Activated naive CD8-positive, alpha-beta T cell treated with anti-CD3 and anti-CD28 coated beads, Interleukin-2, amount 50 U/mL, for 24 hours (primary cell): Measurements from ENCODE around the gene COA5.

Experiments used
- ATAC-seq: fragments of 150-1000 bp; cut with Tn5 transposase; one replicate; pipeline ENCODE4 v1.10.0; 2021
- DNase-seq: peaks from one replicate; pipeline ENCODE4 v3.0.0; 2021
- H3K27ac Mint-ChIP-seq: one replicate; pipeline ENCODE4 v1.8.0; 2021; ENCODE audit warnings: mild to moderate bottlenecking, mixed read lengths
- H3K27me3 Mint-ChIP-seq: one replicate; pipeline ENCODE4 v1.8.0; 2021; ENCODE audit warnings: mixed read lengths
- H3K36me3 Mint-ChIP-seq: one replicate; pipeline ENCODE4 v1.8.0; 2021; ENCODE audit warnings: low read depth, mixed read lengths
- H3K4me1 Mint-ChIP-seq: one replicate; pipeline ENCODE4 v1.8.0; 2021; ENCODE audit warnings: mixed read lengths
- H3K4me3 Mint-ChIP-seq: one replicate; pipeline ENCODE4 v1.8.0; 2021; ENCODE audit warnings: mild to moderate bottlenecking, moderate library complexity, mixed read lengths
- H3K9me3 Mint-ChIP-seq: one replicate; pipeline ENCODE4 v1.8.0; 2021; ENCODE audit warnings: mixed read lengths

The COA5 gene

DNA sequence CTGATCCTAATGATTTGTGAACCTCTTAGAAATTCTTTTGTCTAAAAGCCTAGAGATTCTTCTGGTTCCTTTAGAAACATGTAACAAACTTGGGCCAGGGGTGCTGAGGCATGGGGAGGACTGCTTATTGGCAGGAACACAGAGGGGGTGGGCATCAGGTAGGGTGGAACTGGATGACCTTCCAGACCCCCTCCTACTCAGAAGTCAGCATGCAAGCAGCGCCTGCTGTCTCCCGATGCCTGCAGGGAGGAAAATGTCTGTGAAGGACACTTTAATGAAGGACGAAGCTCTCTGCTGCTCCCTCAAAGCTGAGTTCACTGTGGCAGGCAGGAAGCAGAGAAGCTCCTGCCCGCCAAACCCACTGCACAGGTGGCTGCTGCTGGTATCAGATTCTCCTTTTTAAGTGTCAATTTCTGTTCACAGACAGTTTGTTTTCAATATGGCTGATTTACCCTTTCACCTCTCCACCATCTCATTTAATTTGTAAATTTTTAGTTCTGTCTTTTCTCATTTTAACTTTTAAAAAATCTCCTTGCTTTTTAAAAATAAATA, 19.4 kb downstream of the COA5 start:
- Mint-ChIP-seq H3K27me3 (no peaks in the 10 kb centered on the region), H3K27ac (no peak overlapping the region), H3K4me3 (no peak overlapping the region), H3K4me1 (no peaks in the 10 kb centered on the region), H3K9me3 (peaks cover 4% of the 10 kb centered on the region), H3K36me3 (peaks cover 10% of the 10 kb centered on the region)
- DNase-seq, result no peak
- ATAC-seq, result no peak

DNA sequence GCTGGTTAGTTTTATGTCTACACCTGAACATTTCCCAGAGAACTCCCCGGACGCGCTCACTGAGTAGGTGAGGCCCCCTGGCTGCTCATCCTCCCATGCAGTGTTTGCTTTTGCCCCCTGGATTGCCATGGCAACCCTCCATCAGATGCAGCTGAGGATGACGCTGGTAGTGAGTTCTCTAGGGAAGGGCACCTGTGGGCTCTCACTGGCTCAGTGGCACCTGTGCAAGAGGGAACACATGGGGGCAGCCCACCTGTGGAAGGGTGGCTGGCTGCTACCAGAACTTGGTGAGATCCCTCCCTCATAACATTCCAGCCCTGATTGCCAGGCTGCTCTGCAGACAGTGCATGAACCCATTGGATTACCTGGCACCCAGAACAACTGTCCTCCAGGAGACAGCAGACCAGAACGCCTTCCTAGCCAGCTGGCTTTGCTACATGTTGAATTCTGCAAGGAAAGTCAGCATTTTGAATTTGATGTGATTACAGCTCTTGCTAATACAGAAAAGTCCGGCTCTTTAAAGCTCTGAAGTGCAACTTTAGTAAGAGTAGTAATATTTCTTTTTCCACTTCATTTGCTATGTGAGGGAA, 21.7 kb downstream of the COA5 start:
- no peaks in the 10 kb centered on the region for H3K4me1 Mint-ChIP-seq
- no peaks in the 10 kb centered on the region for H3K27me3 Mint-ChIP-seq
- H3K4me3 Mint-ChIP-seq, result no peak overlapping the region
- DNase-seq, result no peak
- no peak for ATAC-seq
- H3K36me3 Mint-ChIP-seq, result no peaks in the 10 kb centered on the region
- no peaks in the 10 kb centered on the region for H3K9me3 Mint-ChIP-seq
- H3K27ac Mint-ChIP-seq, result no peak overlapping the region

DNA sequence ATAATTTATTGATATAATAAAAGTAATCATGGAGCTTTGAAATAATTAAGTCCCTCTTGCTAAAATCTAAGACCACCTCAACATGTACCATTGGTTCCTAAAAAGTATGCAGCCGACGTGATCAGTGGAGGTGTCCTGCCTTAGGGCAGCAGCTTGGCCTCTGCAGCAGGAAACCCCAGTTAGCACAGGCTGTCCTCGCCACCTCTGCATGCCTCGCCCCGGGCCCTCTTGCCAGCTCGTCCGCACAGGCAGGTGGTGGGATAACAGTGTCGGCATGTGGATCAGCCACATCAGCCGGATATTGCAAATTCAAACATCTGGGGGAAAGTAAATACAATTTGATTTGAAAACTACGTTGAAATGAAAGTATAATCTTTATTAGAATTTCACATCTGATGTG, 22.9 kb downstream of the COA5 start:
- no peaks in the 10 kb centered on the region for H3K4me1 Mint-ChIP-seq
- H3K27me3 Mint-ChIP-seq, result no peaks in the 10 kb centered on the region
- no peaks in the 10 kb centered on the region for H3K9me3 Mint-ChIP-seq
- no peak overlapping the region for H3K4me3 Mint-ChIP-seq
- DNase-seq (no peak), ATAC-seq (no peak)
- H3K36me3 Mint-ChIP-seq, result peaks cover 5% of the 10 kb centered on the region
- no peak overlapping the region for H3K27ac Mint-ChIP-seq

DNA sequence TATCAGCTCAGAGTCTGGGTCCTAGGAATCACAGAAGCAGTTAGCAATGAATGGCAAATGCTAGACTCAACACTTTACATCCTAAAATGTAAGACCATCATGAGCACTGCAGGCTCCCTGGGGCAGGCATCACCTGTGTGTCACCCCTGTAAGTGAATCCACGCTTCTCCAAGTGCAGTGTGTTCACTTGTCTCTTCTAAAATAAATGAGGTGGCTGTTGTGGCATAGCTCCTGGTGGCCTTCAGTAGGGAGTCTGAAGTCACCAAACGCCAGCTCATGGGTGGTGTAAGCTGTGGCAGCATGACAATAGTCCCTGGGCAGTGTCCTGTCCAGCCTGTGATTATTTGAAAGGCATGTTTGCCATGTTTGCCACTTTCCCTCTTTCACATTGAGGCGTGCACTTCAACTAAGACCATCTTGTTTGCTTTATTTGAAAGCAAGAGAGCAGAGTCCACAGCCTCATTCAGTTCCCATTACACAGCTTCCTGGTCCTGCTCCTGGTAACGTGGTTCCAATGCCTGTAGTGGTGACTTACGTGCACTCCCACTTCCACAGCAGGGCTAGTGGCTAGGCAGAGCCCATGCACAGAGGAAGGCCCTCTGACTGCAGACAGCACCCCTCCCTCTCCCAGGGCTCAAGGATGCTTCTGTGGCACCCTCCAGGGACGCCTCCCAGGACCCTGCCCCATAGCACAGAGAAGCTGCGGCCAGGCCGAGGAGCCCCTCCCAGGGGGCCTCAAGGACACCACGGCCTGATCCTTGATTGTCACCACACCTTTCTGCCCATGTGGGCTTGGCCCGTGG, 24.3 kb downstream of the COA5 start:
- H3K27ac Mint-ChIP-seq, result peak overlapping the region; percentile 53
- no peak for ATAC-seq

DNA sequence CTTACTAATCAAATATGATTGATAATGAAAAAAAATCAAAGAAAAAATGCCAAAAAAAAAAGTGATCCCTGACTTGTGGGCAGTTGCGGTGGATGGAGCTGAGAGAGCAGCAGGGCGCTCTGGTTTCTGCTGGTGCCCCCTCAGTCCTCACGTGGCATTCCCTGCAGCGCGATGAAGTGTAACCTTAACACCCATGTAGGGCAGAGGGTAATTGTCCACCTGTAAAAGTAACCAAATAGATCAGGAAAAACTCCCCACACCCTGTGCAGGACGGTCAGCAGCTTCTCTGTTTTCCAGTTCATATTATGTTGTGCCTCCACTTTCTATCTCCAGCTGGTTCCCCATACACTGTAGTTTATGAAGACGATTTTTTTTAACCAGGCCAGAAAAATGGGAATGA, 25.0 kb downstream of the COA5 start:
- Mint-ChIP-seq H3K4me3 (no peak overlapping the region), H3K9me3 (no peaks in the 10 kb centered on the region), H3K36me3 (peaks cover 5% of the 10 kb centered on the region), H3K27me3 (no peaks in the 10 kb centered on the region), H3K4me1 (no peaks in the 10 kb centered on the region), H3K27ac (no peak overlapping the region)
- ATAC-seq (no peak), DNase-seq (no peak)

More for the DNA sequence above, 24.3 kb downstream of the COA5 start:
- H3K4me3 Mint-ChIP-seq, result no peak overlapping the region
- H3K27me3 Mint-ChIP-seq, result no peaks in the 10 kb centered on the region
- H3K9me3 Mint-ChIP-seq, result no peaks in the 10 kb centered on the region
- H3K4me1 Mint-ChIP-seq, result no peaks in the 10 kb centered on the region
- DNase-seq, result no peak
- H3K36me3 Mint-ChIP-seq, result peaks cover 5% of the 10 kb centered on the region

DNA sequence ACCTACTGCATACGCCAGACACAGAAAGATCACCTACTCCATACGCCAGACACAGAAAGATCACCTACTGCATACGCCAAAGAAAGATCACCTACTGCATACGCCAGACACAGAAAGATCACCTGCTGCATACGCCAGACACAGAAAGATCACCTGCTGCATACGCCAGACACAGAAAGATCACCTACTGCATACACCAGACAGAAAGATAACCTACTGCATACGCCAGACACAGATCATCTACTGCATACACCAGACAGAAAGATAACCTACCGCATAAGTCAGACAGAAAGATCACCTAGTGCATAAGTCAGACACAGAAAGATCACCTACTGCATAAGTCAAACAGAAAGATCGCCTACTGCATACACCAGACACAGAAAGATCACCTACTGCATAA, 25.8 kb downstream of the COA5 start:
- no peaks in the 10 kb centered on the region for H3K4me1 Mint-ChIP-seq
- no peak overlapping the region for H3K4me3 Mint-ChIP-seq
- peaks cover 8% of the 10 kb centered on the region for H3K36me3 Mint-ChIP-seq
- H3K9me3 Mint-ChIP-seq, result no peaks in the 10 kb centered on the region
- no peak for ATAC-seq
- H3K27me3 Mint-ChIP-seq, result no peaks in the 10 kb centered on the region
- H3K27ac Mint-ChIP-seq, result no peak overlapping the region
- DNase-seq, result no peak

DNA sequence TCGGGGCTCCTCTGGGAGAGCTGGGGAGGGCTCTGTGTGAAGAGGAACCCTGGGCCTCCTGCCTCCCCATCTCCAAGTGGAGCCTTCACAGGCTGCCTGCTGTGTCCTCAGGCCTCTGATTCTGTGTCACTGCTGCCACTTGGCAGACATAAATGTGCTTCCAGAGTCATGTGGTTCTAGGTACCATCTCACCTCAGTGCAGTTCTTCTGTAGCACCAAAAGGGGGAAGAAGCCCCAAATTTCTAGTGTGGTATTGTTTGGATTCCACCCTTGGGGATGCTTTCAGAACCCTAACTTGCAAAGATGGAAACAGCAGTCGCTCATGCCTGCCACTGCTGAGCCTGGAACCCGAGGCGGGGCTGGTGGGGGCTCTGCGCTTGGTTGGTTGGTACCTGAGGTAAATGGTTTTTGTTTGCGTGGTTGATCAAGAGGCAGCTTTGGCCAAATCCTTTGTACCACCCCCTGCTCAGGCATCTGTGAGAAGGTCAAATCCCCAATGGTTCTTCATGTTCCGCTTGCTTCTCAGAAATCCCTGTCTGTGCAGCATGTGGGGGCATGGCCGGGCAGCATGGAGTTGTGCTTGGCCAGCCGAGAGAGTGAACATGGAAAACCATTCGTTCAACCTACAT, 27.5 kb downstream of the COA5 start:
- Mint-ChIP-seq H3K4me1 (no peaks in the 10 kb centered on the region), H3K27me3 (no peaks in the 10 kb centered on the region), H3K36me3 (peaks cover 8% of the 10 kb centered on the region), H3K27ac (no peak overlapping the region), H3K4me3 (no peak overlapping the region), H3K9me3 (no peaks in the 10 kb centered on the region)
- no peak for ATAC-seq
- DNase-seq, result no peak

DNA sequence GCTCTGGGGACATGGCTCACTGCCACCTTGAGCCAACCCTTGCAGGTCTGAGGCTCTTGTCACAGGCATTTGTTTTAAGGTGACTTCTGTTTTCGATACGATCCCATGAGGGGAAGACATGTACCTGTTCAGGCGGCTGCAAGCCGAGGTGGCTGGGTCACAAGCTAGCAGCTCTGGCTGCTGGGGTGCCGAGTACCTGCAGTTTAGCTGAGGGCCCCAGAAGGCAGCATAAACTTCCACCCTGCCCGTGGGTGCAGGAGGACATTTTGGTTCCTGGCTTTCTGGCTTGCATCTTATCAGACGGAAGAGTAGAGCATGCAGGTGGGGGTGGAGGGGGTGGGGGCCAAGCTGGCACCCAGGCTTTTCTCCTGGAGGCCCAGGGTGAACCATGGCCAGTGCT, 28.4 kb downstream of the COA5 start:
- no peak for DNase-seq
- Mint-ChIP-seq H3K27me3 (no peaks in the 10 kb centered on the region), H3K4me1 (no peaks in the 10 kb centered on the region), H3K27ac (no peak overlapping the region), H3K36me3 (peaks cover 8% of the 10 kb centered on the region), H3K9me3 (no peaks in the 10 kb centered on the region), H3K4me3 (no peak overlapping the region)
- ATAC-seq, result no peak

DNA sequence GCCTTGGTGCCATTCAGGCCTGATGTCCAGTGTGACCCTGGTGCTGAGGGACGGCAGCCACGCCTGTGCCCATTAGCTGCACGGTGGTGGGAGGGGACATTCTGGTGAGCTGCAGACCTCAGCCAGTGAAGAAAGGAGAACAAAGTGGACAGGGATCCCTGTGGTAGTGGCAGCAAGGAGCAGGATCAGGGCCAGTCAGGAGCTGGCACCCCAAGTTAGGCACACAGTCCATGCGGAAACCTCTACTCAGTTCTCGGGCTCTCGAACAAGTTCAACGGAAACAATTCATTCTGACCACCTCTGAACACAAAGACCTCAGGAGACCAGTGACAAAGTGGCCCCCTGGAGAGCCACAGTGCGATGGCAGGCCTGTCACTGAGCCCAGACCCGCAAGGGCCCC, 30.1 kb downstream of the COA5 start:
- H3K27ac Mint-ChIP-seq, result no peak overlapping the region
- no peaks in the 10 kb centered on the region for H3K27me3 Mint-ChIP-seq
- DNase-seq, result no peak
- peaks cover 8% of the 10 kb centered on the region for H3K36me3 Mint-ChIP-seq
- no peaks in the 10 kb centered on the region for H3K9me3 Mint-ChIP-seq
- H3K4me1 Mint-ChIP-seq, result no peaks in the 10 kb centered on the region
- no peak overlapping the region for H3K4me3 Mint-ChIP-seq
- no peak for ATAC-seq

DNA sequence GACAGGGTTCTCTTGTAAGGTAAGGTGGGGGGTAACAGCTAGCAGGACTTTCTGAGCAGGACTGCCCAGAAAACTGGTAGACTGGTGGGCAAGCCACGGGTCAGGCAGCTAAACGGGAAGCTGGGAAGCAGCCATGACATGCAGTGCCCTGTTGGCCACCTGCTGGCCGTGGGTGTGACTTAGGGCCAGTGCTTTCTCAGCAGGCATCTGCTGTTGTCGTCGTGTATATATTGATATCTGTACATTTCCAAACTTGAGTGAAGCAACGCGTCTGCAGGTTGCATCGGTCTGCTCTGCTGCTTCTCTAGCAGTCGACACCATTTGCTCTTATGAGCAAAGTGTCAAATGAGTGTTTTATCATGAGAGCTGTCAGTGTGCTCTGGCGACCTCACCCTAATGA, 31.0 kb downstream of the COA5 start:
- H3K36me3 Mint-ChIP-seq, result peaks cover 8% of the 10 kb centered on the region
- DNase-seq, result no peak
- no peaks in the 10 kb centered on the region for H3K4me1 Mint-ChIP-seq
- H3K4me3 Mint-ChIP-seq, result no peak overlapping the region
- ATAC-seq, result no peak
- H3K9me3 Mint-ChIP-seq, result no peaks in the 10 kb centered on the region
- no peaks in the 10 kb centered on the region for H3K27me3 Mint-ChIP-seq
- no peak overlapping the region for H3K27ac Mint-ChIP-seq

DNA sequence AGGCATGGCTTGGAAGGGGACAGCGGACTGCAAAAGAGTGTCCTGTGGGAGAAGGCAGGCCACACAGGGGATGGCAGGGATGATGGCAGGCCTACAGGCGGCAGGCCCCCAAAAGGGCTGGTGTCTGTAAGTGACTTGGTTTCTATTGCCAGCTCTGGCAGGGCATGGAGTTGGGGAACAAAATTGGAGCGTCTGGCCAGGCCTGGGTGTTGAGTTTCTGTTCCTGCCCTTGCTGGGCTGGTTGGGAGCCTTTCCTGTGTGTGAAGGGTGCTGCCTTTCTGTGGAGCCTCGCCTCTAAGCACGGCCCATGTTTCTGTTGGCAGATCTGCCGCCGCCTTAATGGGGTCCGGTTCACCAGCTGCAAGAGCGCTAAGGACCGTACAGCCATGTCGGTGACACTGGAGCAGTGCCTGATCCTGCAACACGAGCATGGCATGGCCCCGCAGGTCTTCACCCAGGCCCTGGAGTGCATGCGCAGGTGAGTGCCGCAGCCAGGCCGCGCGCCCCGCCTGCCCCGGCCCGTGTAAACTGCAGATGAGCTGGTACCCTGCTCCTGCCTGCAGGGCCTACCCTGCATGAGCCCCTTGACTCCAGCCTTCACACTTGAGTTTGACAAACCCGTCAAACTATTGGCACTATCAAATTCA, 31.5 kb downstream of the COA5 start:
- no peak for ATAC-seq
- DNase-seq, result no peak
- H3K4me3 Mint-ChIP-seq, result no peak overlapping the region
- no peaks in the 10 kb centered on the region for H3K9me3 Mint-ChIP-seq
- H3K4me1 Mint-ChIP-seq, result no peaks in the 10 kb centered on the region
- peaks cover 8% of the 10 kb centered on the region for H3K36me3 Mint-ChIP-seq
- H3K27ac Mint-ChIP-seq, result no peak overlapping the region
- H3K27me3 Mint-ChIP-seq, result no peaks in the 10 kb centered on the region

DNA sequence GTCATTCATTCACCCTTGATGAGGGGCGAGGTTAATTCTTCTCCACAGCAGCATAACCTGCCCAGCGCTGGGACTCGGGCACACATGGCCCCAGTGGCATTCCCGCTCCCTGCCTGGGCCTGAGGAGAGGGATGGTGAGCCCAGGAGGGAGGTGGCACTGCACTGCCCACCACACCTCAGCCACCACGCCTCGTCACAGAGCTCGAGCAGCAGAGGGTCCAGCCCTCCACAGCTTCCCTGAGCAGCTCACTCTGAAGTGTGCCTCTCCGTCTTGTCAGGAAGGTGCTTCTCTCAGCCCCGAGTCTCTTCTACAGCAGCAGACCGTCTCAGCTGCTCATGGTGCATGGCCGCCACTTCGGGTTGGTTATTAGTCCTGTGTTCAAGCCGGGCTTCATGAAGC, 34.9 kb downstream of the COA5 start:
- H3K4me3 Mint-ChIP-seq, result no peak overlapping the region
- no peak overlapping the region for H3K27ac Mint-ChIP-seq
- no peaks in the 10 kb centered on the region for H3K27me3 Mint-ChIP-seq
- peaks cover 10% of the 10 kb centered on the region for H3K36me3 Mint-ChIP-seq
- DNase-seq, result no peak
- no peaks in the 10 kb centered on the region for H3K4me1 Mint-ChIP-seq
- ATAC-seq, result no peak
- H3K9me3 Mint-ChIP-seq, result no peaks in the 10 kb centered on the region

DNA sequence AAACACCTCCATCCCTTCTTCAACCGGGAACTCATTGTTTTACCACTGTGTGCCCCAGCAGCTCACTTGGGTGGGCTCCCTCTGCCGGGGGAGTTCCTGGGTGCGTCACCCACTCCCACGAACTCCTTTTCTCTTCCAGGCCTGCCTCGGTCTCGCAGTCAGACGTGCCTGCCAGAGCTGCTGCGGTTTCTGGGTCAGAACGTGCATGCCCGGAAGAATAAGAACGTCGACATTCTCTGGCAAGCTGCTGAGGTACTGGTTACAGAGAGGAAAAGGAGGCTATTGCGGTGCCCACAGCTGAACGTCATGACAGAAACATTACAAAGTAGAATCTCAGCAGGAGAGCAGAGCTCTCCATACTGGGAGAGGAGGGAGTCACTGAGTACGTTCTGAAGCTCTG, 35.6 kb downstream of the COA5 start:
- H3K4me1 Mint-ChIP-seq, result no peaks in the 10 kb centered on the region
- no peaks in the 10 kb centered on the region for H3K9me3 Mint-ChIP-seq
- DNase-seq (no peak), ATAC-seq (no peak)
- no peak overlapping the region for H3K27ac Mint-ChIP-seq
- H3K4me3 Mint-ChIP-seq, result no peak overlapping the region
- H3K27me3 Mint-ChIP-seq, result no peaks in the 10 kb centered on the region
- peaks cover 7% of the 10 kb centered on the region for H3K36me3 Mint-ChIP-seq

DNA sequence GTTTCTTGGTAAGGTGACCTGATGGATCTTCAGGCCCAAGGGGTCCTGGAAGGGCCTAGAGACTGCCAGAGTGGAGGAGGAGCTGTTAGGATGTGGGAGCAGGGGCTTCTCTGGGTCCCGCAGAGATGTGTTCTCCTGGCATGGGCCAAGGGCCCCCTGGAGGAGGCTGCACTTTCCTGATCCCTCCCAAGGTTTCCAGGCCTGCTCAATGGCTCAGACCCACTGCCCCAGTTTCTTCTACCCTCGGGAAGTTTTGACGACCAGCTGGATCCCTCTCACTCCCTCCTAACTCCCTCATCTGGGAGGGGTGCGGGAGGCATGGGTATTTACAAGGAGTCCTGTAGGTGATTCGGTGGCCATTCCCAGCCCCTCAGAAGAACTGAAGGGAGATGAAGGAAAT, 36.1 kb downstream of the COA5 start:
- Mint-ChIP-seq H3K4me3 (no peak overlapping the region), H3K27ac (no peak overlapping the region), H3K36me3 (peaks cover 6% of the 10 kb centered on the region), H3K9me3 (no peaks in the 10 kb centered on the region), H3K4me1 (no peaks in the 10 kb centered on the region), H3K27me3 (no peaks in the 10 kb centered on the region)
- DNase-seq (no peak), ATAC-seq (no peak)

DNA sequence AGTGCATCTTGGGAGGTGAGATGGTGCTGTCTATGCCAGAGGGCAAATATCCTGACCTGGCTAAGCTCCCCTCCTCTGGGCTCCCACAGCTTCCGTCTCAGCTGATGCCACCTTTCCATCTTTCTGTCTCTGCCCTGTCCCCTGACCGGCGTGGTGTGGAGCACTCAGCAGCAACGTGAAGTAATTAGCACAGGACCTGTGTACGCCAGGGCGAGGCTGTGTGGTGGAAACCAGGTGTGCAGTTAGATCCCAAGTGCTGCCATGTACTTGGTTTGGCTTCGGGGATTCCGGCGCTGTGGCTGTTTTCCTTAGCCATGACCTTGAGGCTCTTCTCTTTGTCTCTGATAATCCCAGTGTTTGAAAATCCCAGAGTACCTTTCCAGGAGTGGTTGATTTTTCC, 36.5 kb downstream of the COA5 start:
- H3K9me3 Mint-ChIP-seq, result no peaks in the 10 kb centered on the region
- no peaks in the 10 kb centered on the region for H3K27me3 Mint-ChIP-seq
- no peak for DNase-seq
- no peak overlapping the region for H3K27ac Mint-ChIP-seq
- no peak overlapping the region for H3K4me3 Mint-ChIP-seq
- H3K36me3 Mint-ChIP-seq, result peaks cover 6% of the 10 kb centered on the region
- no peak for ATAC-seq
- H3K4me1 Mint-ChIP-seq, result no peaks in the 10 kb centered on the region
